PC-3 (cell line): ENCODE measurements around the gene LANCL2. TPM values are rescaled to one million over a fixed set of nuclear protein-coding genes. Genes with fewer than 3 reads are reported as not detected.
"Not testable (repeated sequence)": the region's sequence is repeated elsewhere in the genome, so short reads cannot be mapped to it uniquely, and the experiment has no call there.

Experiments
- ATAC-seq: fragments of 200-7000 bp; cut with Tn5 transposase; 2 replicates; pipeline ENCODE4 v1.9.1; 2020; ENCODE audit warnings: mild to moderate bottlenecking, moderate library complexity
- BruUV-seq: library from RNA; stranded (reverse); fragments of 400-500 nt; replicated peaks from 2 replicates; lab custom pipeline; 2021; lab: Mats Ljungman, UMichigan
- CTCF ChIA-PET: fragments of 300-600 bp; sonication (Branson Sonifier 250); formaldehyde crosslinking; loops from one replicate; lab custom pipeline; 2022; ENCODE audit warnings: antibody characterized with exemption; lab: Charles Lee
- POLR2A ChIA-PET: fragments of 300-600 bp; sonication (Branson Sonifier 250); formaldehyde crosslinking; loops from one replicate; lab custom pipeline; 2022; ENCODE audit warnings: antibody characterized with exemption; ENCODE audit not compliant: unreplicated experiment; lab: Charles Lee
- DNase-seq: peaks from one replicate; pipeline ENCODE4 v3.0.0-alpha.2; 2015
- H2AFZ ChIP-seq: fragments of 300-600 bp; sonication (generic); 2 replicates; pipeline ENCODE4 v1.6.0; 2016; ENCODE audit warnings: antibody characterized with exemption, low read length
- H3F3A ChIP-seq: fragments of 300-600 bp; sonication (generic); one replicate; pipeline ENCODE4 v1.6.0; 2017; ENCODE audit warnings: antibody characterized with exemption, low read length, control low read depth, mild to moderate bottlenecking; ENCODE audit not compliant: unreplicated experiment
- H3K27ac ChIP-seq: fragments of 300-600 bp; sonication (generic); 2 replicates; pipeline ENCODE4 v1.5.1; 2016; ENCODE audit warnings: mild to moderate bottlenecking, low read length
- H3K27me3 ChIP-seq: fragments of 300-600 bp; sonication (generic); 2 replicates; pipeline ENCODE4 v1.6.1; 2016; ENCODE audit warnings: low read length, mixed read lengths
- H3K36me3 ChIP-seq: fragments of 300-600 bp; sonication (generic); 2 replicates; pipeline ENCODE4 v1.6.1; 2016; ENCODE audit warnings: low read depth, mixed run types, low read length, mixed read lengths
- H3K4me1 ChIP-seq: fragments of 300-600 bp; sonication (generic); 2 replicates; pipeline ENCODE4 v1.5.1; 2016; ENCODE audit warnings: low read length; ENCODE audit not compliant: insufficient read depth
- H3K4me2 ChIP-seq: fragments of 300-600 bp; sonication (generic); 2 replicates; pipeline ENCODE4 v1.6.0; 2016; ENCODE audit warnings: low read length
- H3K4me3 ChIP-seq: fragments of 300-600 bp; sonication (generic); 2 replicates; pipeline ENCODE4 v1.5.1; 2016; ENCODE audit warnings: mild to moderate bottlenecking, low read length, mixed read lengths
- H3K79me2 ChIP-seq: fragments of 300-600 bp; sonication (generic); 2 replicates; pipeline ENCODE4 v1.6.1; 2017; ENCODE audit warnings: low read length, mixed read lengths
- H3K9ac ChIP-seq: fragments of 300-600 bp; sonication (generic); 2 replicates; pipeline ENCODE4 v1.6.0; 2016; ENCODE audit warnings: mild to moderate bottlenecking, low read length
- H3K9me2 ChIP-seq: fragments of 300-600 bp; sonication (generic); replicated peaks from 2 replicates; pipeline ENCODE4 v1.6.1; 2016; ENCODE audit warnings: mixed run types, low read length, mixed read lengths
- H3K9me3 ChIP-seq: fragments of 300-600 bp; sonication (generic); 2 replicates; pipeline ENCODE4 v1.6.1; 2016; ENCODE audit warnings: low read length, mixed read lengths
- H4K20me1 ChIP-seq: fragments of 300-600 bp; sonication (generic); 2 replicates; pipeline ENCODE4 v1.6.1; 2016; ENCODE audit warnings: low read length, mixed read lengths
- EZH2 ChIP-seq: fragments of 300-600 bp; sonication (generic); IDR thresholded peaks from one replicate; pipeline ENCODE4 v1.6.1; 2017; ENCODE audit warnings: antibody characterized with exemption, mild to moderate bottlenecking, low read length; ENCODE audit not compliant: unreplicated experiment
- EZH2phosphoT487 ChIP-seq: fragments of 300-600 bp; sonication (generic); IDR thresholded peaks from 2 replicates; pipeline ENCODE4 v1.6.1; 2018; ENCODE audit warnings: mild to moderate bottlenecking, antibody characterized with exemption, low read length, borderline replicate concordance
- intact Hi-C: fragments of 100-400 bp; cut with micrococcal nuclease; formaldehyde crosslinking; loops from 2 replicates; pipeline ENCODE4 v1.9.0; 2023
- total RNA-seq: library from RNA; depleted of rRNA; stranded (reverse); fragments of >200 nt; gene quantifications from 2 replicates; pipeline ENCODE4 v1.2.3, GENCODE V29; 2014
- TF ChIP-seq, protein P1 (sequence below): fragments of 300-600 bp; sonication (generic); conservative IDR thresholded peaks from 2 replicates; pipeline ENCODE4 v1.5.1; 2017; ENCODE audit warnings: antibody characterized with exemption, low read depth, mild to moderate bottlenecking, low read length

The LANCL2 gene
- total RNA-seq, 1 experiment from 2014 or later, result 12.7 TPM

DNA sequence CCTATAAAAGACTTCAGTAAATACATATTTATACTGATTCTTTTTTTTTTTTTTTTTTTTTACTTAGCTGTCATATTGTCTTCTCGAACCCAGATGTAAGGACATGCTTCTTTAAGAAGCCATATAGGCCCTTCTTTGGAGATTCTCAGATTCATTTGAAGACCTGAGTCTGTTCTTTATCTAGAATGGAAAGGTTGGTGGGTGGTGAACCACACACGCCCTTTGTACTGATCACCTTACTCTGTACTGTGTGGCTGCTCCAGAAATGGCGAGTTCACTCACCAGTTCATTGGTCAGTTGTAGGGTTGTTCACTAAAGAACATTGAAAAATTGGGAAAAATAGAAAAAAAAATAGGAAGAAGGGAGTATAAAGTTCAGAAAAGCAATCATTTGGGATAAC, 32.5 kb downstream of the LANCL2 start:
- no peaks in the 10 kb centered on the region for H3K79me2 ChIP-seq
- H3K27ac ChIP-seq, result no peak overlapping the region
- no peaks in the 10 kb centered on the region for H4K20me1 ChIP-seq
- H3K4me3 ChIP-seq, result no peak overlapping the region
- no peak for ATAC-seq
- H3K4me2 ChIP-seq, result no peak overlapping the region
- no peak overlapping the region for H2AFZ ChIP-seq
- H3K27me3 ChIP-seq, result no peaks in the 10 kb centered on the region
- no peaks in the 10 kb centered on the region for H3F3A ChIP-seq
- POLR2A ChIA-PET, result no interaction called here
- TF ChIP-seq EZH2 (no peak), EZH2phosphoT487 (no peak)
- TF ChIP-seq, protein P1, sequence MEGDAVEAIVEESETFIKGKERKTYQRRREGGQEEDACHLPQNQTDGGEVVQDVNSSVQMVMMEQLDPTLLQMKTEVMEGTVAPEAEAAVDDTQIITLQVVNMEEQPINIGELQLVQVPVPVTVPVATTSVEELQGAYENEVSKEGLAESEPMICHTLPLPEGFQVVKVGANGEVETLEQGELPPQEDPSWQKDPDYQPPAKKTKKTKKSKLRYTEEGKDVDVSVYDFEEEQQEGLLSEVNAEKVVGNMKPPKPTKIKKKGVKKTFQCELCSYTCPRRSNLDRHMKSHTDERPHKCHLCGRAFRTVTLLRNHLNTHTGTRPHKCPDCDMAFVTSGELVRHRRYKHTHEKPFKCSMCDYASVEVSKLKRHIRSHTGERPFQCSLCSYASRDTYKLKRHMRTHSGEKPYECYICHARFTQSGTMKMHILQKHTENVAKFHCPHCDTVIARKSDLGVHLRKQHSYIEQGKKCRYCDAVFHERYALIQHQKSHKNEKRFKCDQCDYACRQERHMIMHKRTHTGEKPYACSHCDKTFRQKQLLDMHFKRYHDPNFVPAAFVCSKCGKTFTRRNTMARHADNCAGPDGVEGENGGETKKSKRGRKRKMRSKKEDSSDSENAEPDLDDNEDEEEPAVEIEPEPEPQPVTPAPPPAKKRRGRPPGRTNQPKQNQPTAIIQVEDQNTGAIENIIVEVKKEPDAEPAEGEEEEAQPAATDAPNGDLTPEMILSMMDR, result no peak
- H3K9me2 ChIP-seq, result no peaks in the 10 kb centered on the region
- no peak overlapping the region for H3K9ac ChIP-seq
- CTCF ChIA-PET, result no interaction called here
- intact Hi-C loops, result no loop called here
- DNase-seq, result no peak
- no TSS peak for BruUV-seq
- H3K4me1 ChIP-seq, result no peaks in the 10 kb centered on the region
- no peaks in the 10 kb centered on the region for H3K36me3 ChIP-seq
- no peaks in the 10 kb centered on the region for H3K9me3 ChIP-seq

DNA sequence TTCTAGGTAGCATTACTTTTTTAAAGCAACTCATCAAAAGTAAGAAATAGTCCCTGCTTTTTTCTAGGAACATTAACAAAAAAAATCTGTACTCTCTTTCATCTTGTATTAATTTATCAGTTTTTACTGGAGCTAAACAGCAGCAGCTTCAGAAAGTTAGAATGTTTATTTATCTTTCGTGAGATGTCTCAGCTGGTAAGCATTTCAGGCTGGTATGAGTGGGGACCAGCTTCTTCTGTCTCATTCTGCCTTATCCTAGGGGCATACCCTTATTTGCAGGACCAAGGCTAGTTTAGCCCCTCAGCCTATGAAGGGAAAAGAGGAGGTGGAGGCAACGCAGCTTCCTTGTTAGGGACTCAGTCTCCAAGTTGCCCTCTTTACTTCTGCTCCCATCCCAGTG, 35.1 kb downstream of the LANCL2 start:
- CTCF ChIA-PET, result no interaction called here

DNA sequence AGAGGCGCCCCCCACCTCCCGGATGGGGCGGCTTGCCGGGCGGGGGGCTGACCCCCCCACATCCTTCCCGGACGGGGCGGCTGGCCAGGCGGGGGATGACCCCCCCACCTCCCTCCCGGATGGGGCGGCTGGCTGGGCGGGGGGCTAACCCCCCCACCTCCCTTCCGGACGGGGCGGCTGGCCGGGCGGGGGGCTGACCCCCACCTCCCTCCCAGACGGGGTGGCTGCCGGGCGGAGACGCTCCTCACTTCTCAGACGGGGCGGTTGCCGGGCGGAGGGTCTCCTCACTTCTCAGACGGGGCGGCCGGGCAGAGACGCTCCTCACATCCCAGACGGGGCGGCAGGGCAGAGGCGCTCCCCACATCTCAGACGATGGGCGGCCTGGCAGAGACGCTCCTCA, 37.4 kb downstream of the LANCL2 start:
- H3K4me2 ChIP-seq, H3K9me3 ChIP-seq, H3K4me3 ChIP-seq, H3K9me2 ChIP-seq, POLR2A ChIA-PET, DNase-seq, H3K79me2 ChIP-seq, H3K9ac ChIP-seq, ATAC-seq, H2AFZ ChIP-seq, H3K4me1 ChIP-seq, intact Hi-C loops, H3F3A ChIP-seq, H3K27ac ChIP-seq, CTCF ChIA-PET, H3K27me3 ChIP-seq, BruUV-seq, H3K36me3 ChIP-seq, H4K20me1 ChIP-seq: not testable (repeated sequence)

More for the DNA sequence above, 35.1 kb downstream of the LANCL2 start:
- ATAC-seq (no peak), DNase-seq (no peak)
- Histone ChIP-seq H3K79me2 (no peaks in the 10 kb centered on the region), H3K4me1 (no peaks in the 10 kb centered on the region), H3K4me2 (no peak overlapping the region), H2AFZ (no peak overlapping the region), H3K9me2 (no peaks in the 10 kb centered on the region), H3K27me3 (no peaks in the 10 kb centered on the region), H4K20me1 (no peaks in the 10 kb centered on the region), H3K9ac (no peak overlapping the region), H3K9me3 (no peaks in the 10 kb centered on the region), H3K4me3 (no peak overlapping the region), H3F3A (no peaks in the 10 kb centered on the region), H3K36me3 (no peaks in the 10 kb centered on the region), H3K27ac (no peak overlapping the region)
- BruUV-seq, result no TSS peak
- TF ChIP-seq, protein P1, result no peak
- no peak for TF ChIP-seq EZH2phosphoT487
- TF ChIP-seq EZH2, result no peak
- intact Hi-C loops, result no loop called here
- POLR2A ChIA-PET, result interaction anchor here (0.6 kb wide), 1 partner anchor 215 kb away, joined by 3 read pairs; no protein-coding TSS in a partner anchor
